Measurements from ENCODE around the gene TAF3.

DNA sequence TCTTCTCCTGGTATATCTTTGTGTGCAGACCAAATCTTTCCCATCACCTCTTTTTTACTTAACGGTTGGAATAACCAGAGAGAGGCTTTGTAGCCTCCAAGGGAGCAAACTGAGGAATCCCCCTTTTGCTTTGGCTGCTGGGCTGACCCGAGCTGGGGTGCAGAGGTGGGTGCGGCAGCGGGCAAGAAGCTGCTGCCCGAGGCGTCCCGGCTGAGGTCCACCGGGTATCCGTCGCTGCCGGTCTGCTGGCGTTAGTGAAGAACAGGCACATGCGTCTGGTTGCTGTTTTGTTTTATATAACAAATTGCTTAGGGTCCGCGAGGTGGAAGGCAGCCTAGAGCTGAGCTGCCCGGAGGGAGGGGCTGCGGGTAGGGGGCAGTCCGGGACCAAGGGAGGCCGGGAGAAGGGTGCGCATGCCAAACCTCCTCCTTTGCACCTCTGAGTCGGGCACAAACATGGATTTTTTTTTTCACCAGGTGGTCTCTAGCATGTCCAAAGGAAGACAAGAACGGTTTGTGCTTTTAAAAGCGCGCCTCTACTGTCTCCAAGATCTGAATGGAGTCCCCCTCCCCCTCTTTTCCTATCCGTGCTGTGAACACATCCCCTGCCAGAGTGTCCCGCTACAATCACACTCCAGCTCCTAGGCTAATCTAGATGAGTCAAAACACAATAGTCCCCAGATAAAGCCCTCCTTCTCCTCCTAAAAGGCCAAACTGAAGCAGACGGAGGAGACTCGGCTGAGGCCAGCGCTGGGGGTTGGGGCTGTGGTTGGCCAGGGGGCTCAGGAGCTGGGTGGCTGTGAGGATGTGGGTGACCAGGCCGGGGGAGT, 229.4 kb downstream of the TAF3 start:
- TF ChIP-seq GATA3 (IDR thresholded peaks at IDR 0.05; ENCODE audit: low read depth, low read length) (no peak), GATA2 (IDR thresholded peaks at IDR 0.05; ENCODE audit: low read depth, low read length) (no peak)
